IMR-90 (cell line): ENCODE data around the gene AAK1. TPM values are rescaled to one million over a fixed set of nuclear protein-coding genes. Genes with fewer than 3 reads are reported as not detected.

Experiments used
- ATAC-seq: fragments of 200-7000 bp; cut with Tn5 transposase; 2 replicates; pipeline ENCODE4 v1.9.1; 2020; ENCODE audit warnings: low read depth, mild to moderate bottlenecking, moderate library complexity
- BruUV-seq: library from RNA; stranded (reverse); fragments of 400-500 nt; replicated peaks from 2 replicates; lab custom pipeline; 2021; lab: Mats Ljungman, UMichigan
- CTCF ChIA-PET: fragments of 300-600 bp; formaldehyde crosslinking; extraction: SDS; loops from one replicate; lab custom pipeline; 2021; ENCODE audit warnings: antibody characterized with exemption; lab: Yijun Ruan, JAX
- POLR2A ChIA-PET: fragments of 300-600 bp; sonication (Branson Sonifier 250); formaldehyde crosslinking; loops from one replicate; lab custom pipeline; 2022; ENCODE audit warnings: antibody characterized with exemption; ENCODE audit not compliant: unreplicated experiment; lab: Charles Lee
- DNase-seq: peaks from one replicate; pipeline ENCODE4 v3.0.0; 2013
- H2AFZ ChIP-seq: replicated peaks from 2 replicates; pipeline ENCODE3; 2013; ENCODE audit warnings: low read length, mild to moderate bottlenecking; ENCODE audit not compliant: poor library complexity
- H2AK5ac ChIP-seq: 2 replicates; pipeline ENCODE4 v1.6.1; 2013; ENCODE audit warnings: low read depth, low read length, inconsistent platforms
- H2AK9ac ChIP-seq: replicated peaks from 2 replicates; pipeline ENCODE3; 2013; ENCODE audit warnings: mild to moderate bottlenecking, low read depth, low read length, moderate library complexity; ENCODE audit not compliant: poor library complexity
- H2BK120ac ChIP-seq: 2 replicates; pipeline ENCODE4 v1.6.1; 2013; ENCODE audit warnings: low read depth, low read length, inconsistent platforms
- H2BK15ac ChIP-seq: 3 replicates; pipeline ENCODE4 v1.6.1; 2013; ENCODE audit warnings: low read depth, low read length, inconsistent platforms
- H2BK20ac ChIP-seq: 2 replicates; pipeline ENCODE4 v1.6.1; 2013; ENCODE audit warnings: low read depth, mild to moderate bottlenecking, inconsistent platforms, low read length, moderate library complexity
- H2BK5ac ChIP-seq: 2 replicates; pipeline ENCODE4 v1.6.1; 2013; ENCODE audit warnings: mild to moderate bottlenecking, low read depth, low read length, inconsistent platforms; ENCODE audit not compliant: poor library complexity, severe bottlenecking
- H3K14ac ChIP-seq: replicated peaks from 2 replicates; pipeline ENCODE4 v1.6.1; 2013; ENCODE audit warnings: low read depth, low read length, inconsistent platforms
- H3K18ac ChIP-seq: 2 replicates; pipeline ENCODE4 v1.6.1; 2013; ENCODE audit warnings: low read depth, low read length, control low read depth
- H3K23ac ChIP-seq: 2 replicates; pipeline ENCODE4 v1.6.1; 2013; ENCODE audit warnings: low read depth, low read length, inconsistent platforms
- H3K27ac ChIP-seq: 2 replicates; pipeline ENCODE4 v1.5.1; 2013; ENCODE audit warnings: mild to moderate bottlenecking, control low read depth, low read length; ENCODE audit not compliant: insufficient read depth
- H3K27me3 ChIP-seq: 2 replicates; pipeline ENCODE4 v1.6.1; 2013; ENCODE audit warnings: low read length; ENCODE audit not compliant: control insufficient read depth, insufficient read depth
- H3K36me3 ChIP-seq: 2 replicates; pipeline ENCODE4 v1.6.1; 2013; ENCODE audit warnings: low read length, mixed read lengths; ENCODE audit not compliant: control insufficient read depth, insufficient read depth
- H3K4ac ChIP-seq: 2 replicates; pipeline ENCODE4 v1.6.1; 2013; ENCODE audit warnings: low read depth, low read length, inconsistent platforms
- H3K4me1 ChIP-seq: 2 replicates; pipeline ENCODE4 v1.6.1; 2013; ENCODE audit warnings: low read length, mixed read lengths; ENCODE audit not compliant: control insufficient read depth, insufficient read depth
- H3K4me2 ChIP-seq: 2 replicates; pipeline ENCODE4 v1.6.1; 2013; ENCODE audit warnings: low read depth, mild to moderate bottlenecking, control low read depth, low read length, moderate library complexity
- H3K4me3 ChIP-seq: 2 replicates; pipeline ENCODE4 v1.5.1; 2013; ENCODE audit warnings: low read depth, mild to moderate bottlenecking, control low read depth, low read length, moderate library complexity; ENCODE audit not compliant: insufficient read depth
- H3K56ac ChIP-seq: 2 replicates; pipeline ENCODE4 v1.6.1; 2013; ENCODE audit warnings: low read length, inconsistent platforms; ENCODE audit not compliant: insufficient read depth; ENCODE audit errors: extremely low read depth
- H3K79me1 ChIP-seq, 2 experiments: 2 replicates each; pipeline ENCODE4 v1.6.1; 2013; ENCODE audit warnings: low read length in 2 of 2, inconsistent platforms in 1 of 2, low read depth in 1 of 2
- H3K9ac ChIP-seq: 2 replicates; pipeline ENCODE4 v1.6.1; 2013; ENCODE audit warnings: low read depth, low read length, control low read depth
- H3K9me1 ChIP-seq: 2 replicates; pipeline ENCODE4 v1.6.1; 2013; ENCODE audit warnings: low read length, inconsistent platforms; ENCODE audit not compliant: insufficient read depth
- H3K9me3 ChIP-seq: 2 replicates; pipeline ENCODE4 v1.6.1; 2013; ENCODE audit warnings: low read length; ENCODE audit not compliant: control insufficient read depth, insufficient read depth
- H4K20me1 ChIP-seq: 2 replicates; pipeline ENCODE4 v1.6.1; 2013; ENCODE audit warnings: low read length, inconsistent platforms; ENCODE audit not compliant: insufficient read depth
- H4K5ac ChIP-seq: 2 replicates; pipeline ENCODE4 v1.6.1; 2013; ENCODE audit warnings: mild to moderate bottlenecking, low read depth, low read length, control low read depth
- H4K8ac ChIP-seq, 2 experiments: 2 replicates each; pipeline ENCODE4 v1.6.1; 2013; ENCODE audit warnings: low read depth in 2 of 2, low read length in 2 of 2, control low read depth in 1 of 2, inconsistent platforms in 1 of 2
- H4K91ac ChIP-seq: 2 replicates; pipeline ENCODE4 v1.6.1; 2013; ENCODE audit warnings: low read depth, low read length, inconsistent platforms; ENCODE audit not compliant: insufficient read depth
- BHLHE40 ChIP-seq: fragments of 150-350 bp; IDR thresholded peaks from 2 replicates; pipeline ENCODE4 v1.6.1; 2016; ENCODE audit warnings: mild to moderate bottlenecking, low read depth, low read length
- CHD1 ChIP-seq: IDR thresholded peaks from 2 replicates; pipeline ENCODE4 v1.6.1; 2012; ENCODE audit warnings: low read depth, low read length, improper control_type of control experiment
- ELK1 ChIP-seq: fragments of 150-350 bp; IDR thresholded peaks from 2 replicates; pipeline ENCODE4 v1.6.1; 2016; ENCODE audit warnings: low read depth, mild to moderate bottlenecking, low read length, moderate library complexity, borderline replicate concordance
- FOS ChIP-seq: fragments of 150-350 bp; IDR thresholded peaks from 2 replicates; pipeline ENCODE4 v1.6.1; 2016; ENCODE audit warnings: low read depth, low read length
- MAFK ChIP-seq: IDR thresholded peaks from 2 replicates; pipeline ENCODE4 v1.6.1; 2012; ENCODE audit warnings: low read depth, low read length, improper control_type of control experiment
- MAZ ChIP-seq: IDR thresholded peaks from 2 replicates; pipeline ENCODE4 v1.6.1; 2012; ENCODE audit warnings: low read depth, mild to moderate bottlenecking, low read length, improper control_type of control experiment, moderate library complexity, borderline replicate concordance
- POLR2A ChIP-seq: IDR thresholded peaks from 2 replicates; pipeline ENCODE4 v1.6.1; 2012; ENCODE audit warnings: mild to moderate bottlenecking, low read depth, low read length
- WGBS, 2 experiments: methylation state at CpG; one replicate each; pipeline versions ENCODE4 v1.1.5 to v1.1.7; 2013; ENCODE audit warnings: missing lambda C conversion rate in 2 of 2; ENCODE audit not compliant: insufficient read length in 1 of 2; ENCODE audit errors: extremely low coverage in 2 of 2; 5-methylcytosine and 5-hydroxymethylcytosine counted together
- dilution Hi-C: fragments of 300-500 bp; cut with HindIII; formaldehyde crosslinking; loops from one replicate; pipeline ENCODE4 v1.14.3; 2018; ENCODE audit warnings: low sequenced_read_pairs; ENCODE audit not compliant: unreplicated experiment
- in situ Hi-C: fragments of 300-500 bp; cut with MboI; formaldehyde crosslinking; loops from 3 replicates; pipeline ENCODE4 v1.14.3; 2019; ENCODE audit warnings: low sequenced_read_pairs, inconsistent platforms, mixed read lengths
- intact Hi-C: fragments of 100-400 bp; cut with micrococcal nuclease; formaldehyde crosslinking; loops from 2 replicates; pipeline ENCODE4 v1.10.0; 2022
- polyA plus RNA-seq, 3 experiments: library from polyadenylated mRNA; depleted of rRNA; stranded (reverse); fragments of >200 nt; gene quantifications; 2 replicates each; pipeline ENCODE4 v1.2.3, GENCODE V29; 2012; ENCODE audit warnings: low replicate concordance in 1 of 3
- total RNA-seq: library from RNA; depleted of rRNA; stranded (reverse); fragments of >200 nt; gene quantifications from 2 replicates; pipeline ENCODE4 v1.2.3, GENCODE V29; 2012

The AAK1 gene
- total and polyA plus RNA-seq, 2 of the 4 experiments (the other 2 are of a cell fraction): 21.9 to 26.5 TPM

- Histone ChIP-seq H3K56ac (no peak overlapping the region), H3K36me3 (no peaks in the 10 kb centered on the region), H3K4ac (no peak overlapping the region; the same call in 1 of the 2 replicates), H3K9ac (no peak overlapping the region), H3K4me3 (no peak overlapping the region), H2AK5ac (no peak overlapping the region), H2BK20ac (no peak overlapping the region), H3K4me1 (peaks cover 22% of the 10 kb centered on the region), H3K9me3 (no peaks in the 10 kb centered on the region), H3K18ac (no peak overlapping the region), H4K8ac (no peak overlapping the region), H4K5ac (no peak overlapping the region), H2BK5ac (no peak overlapping the region), H2BK15ac (no peak overlapping the region), H2BK120ac (no peak overlapping the region), H4K20me1 (peaks cover 76% of the 10 kb centered on the region), H3K14ac (0 out of 2 replicates have a peak overlapping the region, but pooled peaks have one; percentile 34), H3K27ac (no peak overlapping the region), H3K79me1 (peaks cover 39 to 94% of the 10 kb centered on the region in 2 experiments), H2AFZ (no peak overlapping the region), H2AK9ac (peak overlapping the region; percentile 42), H3K23ac (0 out of 2 replicates have a peak overlapping the region, but pooled peaks have one; percentile 34), H3K4me2 (no peak overlapping the region), H3K27me3 (no peaks in the 10 kb centered on the region), H4K91ac (no peak overlapping the region), H3K9me1 (peaks cover 44% of the 10 kb centered on the region)
- ChIA-PET CTCF (no interaction called here), POLR2A (no interaction called here)
- in situ Hi-C loops (no loop called here), intact Hi-C loops (no loop called here), dilution Hi-C loops (no loop called here)
- WGBS, 2 experiments: 100% methylated on average over 1 of the region's 5 CpGs; no CpG with 5 or more reads in 1 of the 2 experiments
- TF ChIP-seq BHLHE40 (no peak), MAZ (no peak), CHD1 (no peak), ELK1 (no peak), POLR2A (no peak), FOS (no peak), MAFK (no peak)
- no TSS peak for BruUV-seq
- no peak for DNase-seq
- ATAC-seq: no peak
Measured at GRCh38 chr2:69577467-69578197, 65.9 kb downstream of the AAK1 start.
